Activated CD4-positive, CD25-positive, alpha-beta regulatory T cell treated with anti-CD3 and anti-CD28 coated beads, Interleukin-2, amount 50 U/mL, for 72 hours (primary cell): ENCODE measurements around the gene PROC.
"Not testable (repeated sequence)": the region's sequence is repeated elsewhere in the genome, so short reads cannot be mapped to it uniquely, and the experiment has no call there.

ENCODE experiments used
- DNase-seq: peaks from one replicate; pipeline ENCODE4 v3.0.0; 2021

Gene PROC

GRCh38 chr2:127428057-127428814 is 10.0 kb downstream of the PROC start:
- DNase-seq = no peak

GRCh38 chr2:127428815-127429109 is 10.5 kb downstream of the PROC start:
- no peak for DNase-seq

GRCh38 chr2:127429291-127429690 is 11.1 kb downstream of the PROC start:
- DNase-seq = no peak

- no peak for DNase-seq
These were observed 11.7 kb downstream of the PROC start for GRCh38 chr2:127429844-127430425.

- DNase-seq = no peak
These were observed 13.3 kb downstream of the PROC start for GRCh38 chr2:127431408-127432023.

GRCh38 chr2:127434515-127434914 is 16.3 kb downstream of the PROC start:
- DNase-seq = no peak

GRCh38 chr2:127437056-127437455 is 18.8 kb downstream of the PROC start:
- DNase-seq = no peak

- no peak for DNase-seq
These were observed 19.8 kb downstream of the PROC start for GRCh38 chr2:127437781-127438726.

- DNase-seq = no peak
These were observed 21.1 kb downstream of the PROC start for GRCh38 chr2:127439343-127439742.

- DNase-seq = no peak
These were observed 30.3 kb downstream of the PROC start for GRCh38 chr2:127448526-127448925.

- no peak for DNase-seq
These were observed 31.2 kb downstream of the PROC start for GRCh38 chr2:127449414-127449813.

- no peak for DNase-seq
These were observed 31.7 kb downstream of the PROC start for GRCh38 chr2:127449898-127450297.

GRCh38 chr2:127451981-127452380 is 33.8 kb downstream of the PROC start:
- no peak for DNase-seq

- DNase-seq = not testable (repeated sequence)
These were observed 34.2 kb downstream of the PROC start for GRCh38 chr2:127452423-127452822.

- no peak for DNase-seq
These were observed 34.8 kb downstream of the PROC start for GRCh38 chr2:127453013-127453391.

GRCh38 chr2:127453392-127454171 is 35.4 kb downstream of the PROC start:
- DNase-seq = no peak

- DNase-seq = no peak
These were observed 36.7 kb downstream of the PROC start for GRCh38 chr2:127454595-127455565.

GRCh38 chr2:127455566-127456493 is 37.6 kb downstream of the PROC start:
- no peak for DNase-seq

- DNase-seq = no peak
These were observed 38.7 kb downstream of the PROC start for GRCh38 chr2:127456960-127457359.

GRCh38 chr2:127462461-127462860 is 44.2 kb downstream of the PROC start:
- DNase-seq = no peak
